Neural progenitor cell (in vitro differentiated cells): ENCODE results near the gene QSER1.

Source experiments
- EZH2 ChIP-seq: fragments of 200-600 bp; sonication (generic); IDR thresholded peaks from 2 replicates; pipeline ENCODE4 v1.6.1; 2017; ENCODE audit warnings: antibody characterized with exemption, mild to moderate bottlenecking, moderate library complexity
- EZH2phosphoT487 ChIP-seq: fragments of 200-600 bp; sonication (generic); IDR thresholded peaks from 2 replicates; pipeline ENCODE4 v1.6.1; 2017; ENCODE audit warnings: antibody characterized with exemption
- TF ChIP-seq, protein P1 (sequence below): fragments of 200-600 bp; sonication (generic); IDR thresholded peaks from 2 replicates; pipeline ENCODE4 v1.5.1; 2017; ENCODE audit warnings: antibody characterized with exemption, mild to moderate bottlenecking

DNA sequence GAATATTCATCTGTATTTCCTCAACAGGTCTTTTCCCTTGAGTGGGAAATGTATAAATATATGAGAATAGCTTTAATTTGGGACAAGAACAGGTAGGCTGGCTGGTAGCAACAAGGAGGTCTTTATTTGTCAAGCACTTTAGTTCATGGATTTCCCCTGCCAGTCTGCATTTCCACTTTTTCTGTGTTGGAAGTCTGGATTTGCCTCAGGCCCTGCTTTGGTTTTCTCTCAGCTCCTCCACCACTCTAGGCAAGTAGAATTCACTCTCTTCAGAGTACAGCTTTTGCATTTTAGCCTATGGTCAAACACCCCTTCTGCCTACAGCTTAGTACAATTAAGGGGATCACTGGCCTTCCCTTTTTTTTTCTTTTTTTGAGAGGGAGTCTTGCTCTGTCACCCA lies 57.1 kb downstream of the QSER1 start:
- TF ChIP-seq, protein P1, sequence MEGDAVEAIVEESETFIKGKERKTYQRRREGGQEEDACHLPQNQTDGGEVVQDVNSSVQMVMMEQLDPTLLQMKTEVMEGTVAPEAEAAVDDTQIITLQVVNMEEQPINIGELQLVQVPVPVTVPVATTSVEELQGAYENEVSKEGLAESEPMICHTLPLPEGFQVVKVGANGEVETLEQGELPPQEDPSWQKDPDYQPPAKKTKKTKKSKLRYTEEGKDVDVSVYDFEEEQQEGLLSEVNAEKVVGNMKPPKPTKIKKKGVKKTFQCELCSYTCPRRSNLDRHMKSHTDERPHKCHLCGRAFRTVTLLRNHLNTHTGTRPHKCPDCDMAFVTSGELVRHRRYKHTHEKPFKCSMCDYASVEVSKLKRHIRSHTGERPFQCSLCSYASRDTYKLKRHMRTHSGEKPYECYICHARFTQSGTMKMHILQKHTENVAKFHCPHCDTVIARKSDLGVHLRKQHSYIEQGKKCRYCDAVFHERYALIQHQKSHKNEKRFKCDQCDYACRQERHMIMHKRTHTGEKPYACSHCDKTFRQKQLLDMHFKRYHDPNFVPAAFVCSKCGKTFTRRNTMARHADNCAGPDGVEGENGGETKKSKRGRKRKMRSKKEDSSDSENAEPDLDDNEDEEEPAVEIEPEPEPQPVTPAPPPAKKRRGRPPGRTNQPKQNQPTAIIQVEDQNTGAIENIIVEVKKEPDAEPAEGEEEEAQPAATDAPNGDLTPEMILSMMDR = no peak
- TF ChIP-seq EZH2 (no peak), EZH2phosphoT487 (no peak)
